SK-N-SH (cell line): ENCODE data around the gene ZBTB38. TPM values are rescaled to one million over a fixed set of nuclear protein-coding genes. Genes with fewer than 3 reads are reported as not detected.
A peak's percentile ranks its signal among the peaks of the same experiment; 100 is the strongest.

Experiments
- CTCF ChIA-PET: fragments of 300-600, 350-600 bp; formaldehyde crosslinking; extraction: SDS; loops from one replicate; lab custom pipeline; 2021; lab: Yijun Ruan, JAX
- POLR2A ChIA-PET: fragments of 350-600 bp; sonication (Branson Sonifier 250); formaldehyde crosslinking; extraction: SDS; loops from one replicate; lab custom pipeline; 2020; ENCODE audit warnings: antibody characterized with exemption, inconsistent platforms; lab: Yijun Ruan, JAX
- DNase-seq: peaks from one replicate; pipeline ENCODE4 v3.0.0; 2012
- H2AFZ ChIP-seq: fragments of 200-600 bp; sonication (generic); 2 replicates; pipeline ENCODE4 v1.8.1; 2016; ENCODE audit warnings: antibody characterized with exemption, mild to moderate bottlenecking, low read depth
- H3F3A ChIP-seq: fragments of 200-600 bp; sonication (generic); replicated peaks from 2 replicates; pipeline ENCODE3; 2016; ENCODE audit warnings: antibody characterized with exemption, mild to moderate bottlenecking; ENCODE audit not compliant: insufficient read depth
- H3K27ac ChIP-seq, 2 experiments: fragments of 200-500 bp in 1 of 2; fragments of 200-600 bp in 1 of 2; sonication (Bioruptor generic) in 1 of 2; sonication (generic), shearing (Covaris generic) in 1 of 2; 2 replicates each; pipeline versions ENCODE4 v1.5.1 to v1.6.1; 2014 to 2016; ENCODE audit warnings: low read depth in 2 of 2, inconsistent platforms in 1 of 2, low read length in 1 of 2, mild to moderate bottlenecking in 1 of 2, mixed read lengths in 1 of 2
- H3K27me3 ChIP-seq: fragments of 200-600 bp; sonication (generic), shearing (Covaris generic); 2 replicates; pipeline ENCODE4 v1.6.1; 2016; ENCODE audit warnings: mixed run types; ENCODE audit not compliant: insufficient read depth
- H3K36me3 ChIP-seq, 2 experiments: fragments of 200-500 bp in 1 of 2; fragments of 200-600 bp in 1 of 2; sonication (Bioruptor generic) in 1 of 2; sonication (generic) in 1 of 2; replicated peaks in 1 of 2; 2 replicates each; pipeline versions ENCODE3 to v1.5.1; 2014 to 2016; ENCODE audit warnings: low read length in 1 of 2, mild to moderate bottlenecking in 1 of 2; ENCODE audit not compliant: insufficient read depth in 2 of 2, control insufficient read depth in 1 of 2
- H3K4me1 ChIP-seq, 2 experiments: fragments of 200-500 bp in 1 of 2; fragments of 200-600 bp in 1 of 2; sonication (Bioruptor generic) in 1 of 2; sonication (generic), shearing (Covaris generic) in 1 of 2; 2 replicates each; pipeline versions ENCODE4 v1.5.1 to v1.6.1; 2014 to 2016; ENCODE audit warnings: low read depth in 1 of 2, low read length in 1 of 2, mixed run types in 1 of 2; ENCODE audit not compliant: insufficient read depth in 2 of 2, control insufficient read depth in 1 of 2
- H3K4me2 ChIP-seq: fragments of 200-600 bp; sonication (generic), shearing (Covaris generic); 2 replicates; pipeline ENCODE4 v1.6.1; 2017; ENCODE audit warnings: mixed run types
- H3K4me3 ChIP-seq, 2 experiments: fragments of 200-500 bp in 1 of 2; fragments of 200-600 bp in 1 of 2; sonication (Bioruptor generic) in 1 of 2; sonication (generic), shearing (Covaris generic) in 1 of 2; 2 replicates each; pipeline versions ENCODE4 v1.5.1 to v1.8.1; 2014 to 2016; ENCODE audit warnings: low read depth in 2 of 2, inconsistent platforms in 1 of 2, low read length in 1 of 2, mild to moderate bottlenecking in 1 of 2, mixed read lengths in 1 of 2, moderate library complexity in 1 of 2
- H3K79me2 ChIP-seq: fragments of 200-600 bp; sonication (generic); 2 replicates; pipeline ENCODE4 v1.8.1; 2017; ENCODE audit warnings: mild to moderate bottlenecking; ENCODE audit not compliant: insufficient read depth
- H3K9ac ChIP-seq: fragments of 200-600 bp; sonication (generic); 2 replicates; pipeline ENCODE4 v1.6.1; 2017; ENCODE audit warnings: mixed run types
- H3K9me2 ChIP-seq: fragments of 200-600 bp; sonication (generic); 2 replicates; pipeline ENCODE4 v1.6.1; 2017; ENCODE audit warnings: mixed run types
- H3K9me3 ChIP-seq: fragments of 200-600 bp; sonication (generic); 2 replicates; pipeline ENCODE4 v1.6.1; 2017; ENCODE audit warnings: mixed run types, mild to moderate bottlenecking, moderate library complexity
- H4K20me1 ChIP-seq: fragments of 200-600 bp; sonication (generic); 2 replicates; pipeline ENCODE4 v1.6.1; 2017; ENCODE audit warnings: mild to moderate bottlenecking, mixed run types; ENCODE audit not compliant: insufficient read depth
- CHD2 ChIP-seq: fragments of 150-350 bp; IDR thresholded peaks from 2 replicates; pipeline ENCODE4 v1.6.1; 2018; ENCODE audit warnings: low read length; ENCODE audit not compliant: partially characterized antibody
- ELF1 ChIP-seq: IDR thresholded peaks from 2 replicates; pipeline ENCODE4 v1.4.0; 2012
- EP300 ChIP-seq, 2 experiments: IDR thresholded peaks; 2 replicates each; pipeline versions ENCODE4 v1.4.0 to v1.6.1; 2012; ENCODE audit warnings: borderline replicate concordance in 1 of 2, low read depth in 1 of 2, low read length in 1 of 2
- FOSL2 ChIP-seq: IDR thresholded peaks from 2 replicates; pipeline ENCODE4 v1.4.0; 2012; ENCODE audit warnings: low read depth, mild to moderate bottlenecking, moderate library complexity, borderline replicate concordance
- FOXJ3 ChIP-seq: sonication (generic); formaldehyde crosslinking; IDR thresholded peaks from 2 replicates; pipeline ENCODE4 v1.5.1; 2020; ENCODE audit warnings: mild to moderate bottlenecking, missing genetic modification reagents
- GATA2 ChIP-seq: sonication (generic); formaldehyde crosslinking; IDR thresholded peaks from 2 replicates; pipeline ENCODE4 v1.5.0; 2020; ENCODE audit warnings: mild to moderate bottlenecking, missing genetic modification reagents
- MXI1 ChIP-seq: IDR thresholded peaks from 2 replicates; pipeline ENCODE4 v1.6.1; 2012; ENCODE audit warnings: mild to moderate bottlenecking, low read depth, low read length, improper control_type of control experiment
- NFIC ChIP-seq: IDR thresholded peaks from 2 replicates; pipeline ENCODE4 v1.4.0; 2012; ENCODE audit warnings: borderline replicate concordance
- POLR2AphosphoS5 ChIP-seq: IDR thresholded peaks from 2 replicates; pipeline ENCODE4 v1.6.1; 2012; ENCODE audit warnings: low read depth, low read length
- RCOR1 ChIP-seq: fragments of 150-350 bp; IDR thresholded peaks from 2 replicates; pipeline ENCODE4 v1.6.1; 2017; ENCODE audit warnings: antibody characterized with exemption, low read length
- RXRA ChIP-seq: IDR thresholded peaks from 2 replicates; pipeline ENCODE4 v1.4.0; 2012; ENCODE audit warnings: low read depth, mild to moderate bottlenecking, borderline replicate concordance
- SMC3 ChIP-seq: IDR thresholded peaks from 2 replicates; pipeline ENCODE4 v1.6.1; 2012; ENCODE audit warnings: low read depth, low read length, improper control_type of control experiment
- WGBS: methylation state at CpG from one replicate; pipeline ENCODE4 v1.1.6; 2017; ENCODE audit warnings: low lambda C conversion rate; 5-methylcytosine and 5-hydroxymethylcytosine counted together
- polyA plus RNA-seq, 3 experiments: library from polyadenylated mRNA; depleted of rRNA; stranded (reverse); fragments of >200 nt; gene quantifications; 2 replicates each; pipeline ENCODE4 v1.2.3, GENCODE V29; 2012
- TF ChIP-seq, protein P1 (sequence below): IDR thresholded peaks from 2 replicates; pipeline ENCODE4 v1.4.0; 2012; ENCODE audit warnings: low read depth, borderline replicate concordance
- TF ChIP-seq, protein P2 (sequence below): fragments of 200-600 bp; sonication (generic); IDR thresholded peaks from 2 replicates; pipeline ENCODE4 v1.6.1; 2017; ENCODE audit warnings: antibody characterized with exemption, mild to moderate bottlenecking, moderate library complexity
- TF ChIP-seq, protein P3 (sequence below): IDR thresholded peaks from 2 replicates; pipeline ENCODE4; 2012
- TF ChIP-seq, protein P4 (sequence below): fragments of 150-350 bp; IDR thresholded peaks from 2 replicates; pipeline ENCODE4 v1.6.1; 2016; ENCODE audit warnings: mild to moderate bottlenecking, low read depth, low read length
- TF ChIP-seq, protein P5 (sequence below): IDR thresholded peaks from 2 replicates; pipeline ENCODE4 v1.4.0; 2012; ENCODE audit warnings: low read depth

Gene ZBTB38
- polyA plus RNA-seq, 1 of the 3 experiments (the other 2 are of a cell fraction): 10.1 TPM

DNA sequence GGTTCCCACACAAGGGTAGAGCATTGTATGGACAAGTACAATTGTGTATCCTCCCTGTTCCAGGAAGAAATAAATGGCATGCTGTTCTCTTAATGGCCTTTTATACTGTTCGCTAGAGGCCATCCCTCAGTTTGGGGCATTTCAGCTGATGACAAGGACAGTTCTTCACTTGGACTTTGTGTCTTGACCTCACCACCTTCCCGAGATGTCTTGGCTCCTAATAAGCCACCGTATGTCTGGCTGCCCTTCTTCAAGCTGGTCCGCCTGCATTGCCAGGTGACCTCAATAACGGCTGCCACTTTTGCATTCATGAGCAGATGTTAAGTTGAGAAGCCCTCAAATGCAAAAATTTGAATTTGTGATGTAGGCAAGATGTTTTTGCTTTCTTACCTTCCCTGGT lies 24.1 kb downstream of the ZBTB38 start:
- H3K79me2 ChIP-seq: no peaks in the 10 kb centered on the region
- DNase-seq: no peak

DNA sequence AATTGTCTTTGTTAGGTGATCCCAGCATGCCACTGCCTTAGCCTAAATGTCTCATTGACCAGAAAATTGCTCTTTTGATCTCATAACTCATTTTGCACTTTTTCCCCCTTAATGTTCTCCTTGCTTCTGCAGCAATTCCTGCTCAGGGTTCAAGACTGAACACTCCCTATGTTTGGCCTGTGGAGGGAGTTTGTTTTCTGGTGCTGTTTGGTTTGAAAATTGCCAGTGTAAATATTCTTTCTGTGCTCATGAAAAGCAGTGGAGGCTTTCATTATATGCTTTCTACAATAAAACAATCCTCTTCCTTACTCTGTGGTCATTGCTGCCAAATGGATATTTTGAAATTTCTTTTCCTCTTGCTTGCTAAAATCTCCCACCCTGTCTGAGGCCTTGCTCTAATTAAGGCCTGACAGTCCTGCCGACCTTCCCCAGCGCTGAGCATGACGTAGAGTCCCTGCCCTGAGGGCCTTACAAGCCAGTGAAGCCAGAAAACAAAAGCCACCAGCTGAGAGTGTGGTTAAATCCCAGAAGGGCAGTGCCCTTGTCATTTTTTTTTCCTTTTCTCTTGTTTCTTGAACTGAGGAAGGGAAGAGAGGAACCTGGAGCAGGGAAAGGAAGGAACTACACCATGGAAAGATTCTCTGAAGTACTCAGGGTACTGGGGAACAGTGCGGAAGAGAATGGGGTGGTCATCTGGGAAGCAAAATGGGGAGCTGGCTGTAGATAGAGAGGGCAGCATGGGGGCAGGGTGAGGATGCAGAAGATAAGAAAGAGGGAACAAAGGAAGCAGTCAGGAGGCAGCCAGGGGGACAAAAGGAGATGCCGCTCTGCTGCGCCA lies 24.8 kb downstream of the ZBTB38 start:
- H3K36me3 ChIP-seq: peaks cover 13 to 37% of the 10 kb centered on the region in 2 experiments
- 66% methylated on average over 6 of the region's 6 CpGs for WGBS
- no peak overlapping the region for H3K9ac ChIP-seq
- H2AFZ ChIP-seq: no peak overlapping the region
- CTCF ChIA-PET: interaction anchor here (0.9 to 2.4 kb wide), 7 partner anchors 8 to 82 kb away, joined by 3 to 6 read pairs (median 4); no protein-coding TSS in a partner anchor
- peaks cover 0 to 26% of the 10 kb centered on the region in 2 experiments; a peak in 3 of 4 replicates for H3K4me1 ChIP-seq
- no peak overlapping the region for H3K4me2 ChIP-seq
- H3K9me3 ChIP-seq: peaks cover 13% of the 10 kb centered on the region; the same call in 1 of the 2 replicates
- H3K9me2 ChIP-seq: no peaks in the 10 kb centered on the region
- POLR2A ChIA-PET: no interaction called here
- no peaks in the 10 kb centered on the region for H3K79me2 ChIP-seq
- H3K27ac ChIP-seq: peak overlapping the region in 1 of 2 experiments; percentile 89; a peak in 2 of 4 replicates
- peaks cover 3% of the 10 kb centered on the region for H3F3A ChIP-seq
- H3K27me3 ChIP-seq: no peaks in the 10 kb centered on the region
- H4K20me1 ChIP-seq: no peaks in the 10 kb centered on the region
- no peak overlapping the region; a peak in 1 of 4 replicates for H3K4me3 ChIP-seq
- DNase-seq: peak; percentile 69
- TF ChIP-seq, protein P1, sequence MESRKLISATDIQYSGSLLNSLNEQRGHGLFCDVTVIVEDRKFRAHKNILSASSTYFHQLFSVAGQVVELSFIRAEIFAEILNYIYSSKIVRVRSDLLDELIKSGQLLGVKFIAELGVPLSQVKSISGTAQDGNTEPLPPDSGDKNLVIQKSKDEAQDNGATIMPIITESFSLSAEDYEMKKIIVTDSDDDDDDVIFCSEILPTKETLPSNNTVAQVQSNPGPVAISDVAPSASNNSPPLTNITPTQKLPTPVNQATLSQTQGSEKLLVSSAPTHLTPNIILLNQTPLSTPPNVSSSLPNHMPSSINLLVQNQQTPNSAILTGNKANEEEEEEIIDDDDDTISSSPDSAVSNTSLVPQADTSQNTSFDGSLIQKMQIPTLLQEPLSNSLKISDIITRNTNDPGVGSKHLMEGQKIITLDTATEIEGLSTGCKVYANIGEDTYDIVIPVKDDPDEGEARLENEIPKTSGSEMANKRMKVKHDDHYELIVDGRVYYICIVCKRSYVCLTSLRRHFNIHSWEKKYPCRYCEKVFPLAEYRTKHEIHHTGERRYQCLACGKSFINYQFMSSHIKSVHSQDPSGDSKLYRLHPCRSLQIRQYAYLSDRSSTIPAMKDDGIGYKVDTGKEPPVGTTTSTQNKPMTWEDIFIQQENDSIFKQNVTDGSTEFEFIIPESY: no peak
- TF ChIP-seq, protein P2, sequence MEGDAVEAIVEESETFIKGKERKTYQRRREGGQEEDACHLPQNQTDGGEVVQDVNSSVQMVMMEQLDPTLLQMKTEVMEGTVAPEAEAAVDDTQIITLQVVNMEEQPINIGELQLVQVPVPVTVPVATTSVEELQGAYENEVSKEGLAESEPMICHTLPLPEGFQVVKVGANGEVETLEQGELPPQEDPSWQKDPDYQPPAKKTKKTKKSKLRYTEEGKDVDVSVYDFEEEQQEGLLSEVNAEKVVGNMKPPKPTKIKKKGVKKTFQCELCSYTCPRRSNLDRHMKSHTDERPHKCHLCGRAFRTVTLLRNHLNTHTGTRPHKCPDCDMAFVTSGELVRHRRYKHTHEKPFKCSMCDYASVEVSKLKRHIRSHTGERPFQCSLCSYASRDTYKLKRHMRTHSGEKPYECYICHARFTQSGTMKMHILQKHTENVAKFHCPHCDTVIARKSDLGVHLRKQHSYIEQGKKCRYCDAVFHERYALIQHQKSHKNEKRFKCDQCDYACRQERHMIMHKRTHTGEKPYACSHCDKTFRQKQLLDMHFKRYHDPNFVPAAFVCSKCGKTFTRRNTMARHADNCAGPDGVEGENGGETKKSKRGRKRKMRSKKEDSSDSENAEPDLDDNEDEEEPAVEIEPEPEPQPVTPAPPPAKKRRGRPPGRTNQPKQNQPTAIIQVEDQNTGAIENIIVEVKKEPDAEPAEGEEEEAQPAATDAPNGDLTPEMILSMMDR: no peak
- TF ChIP-seq GATA2 (CRISPR knock-in tag) (peak; percentile 59; the same call in 1 of the 2 replicates), MXI1 (peak; percentile 71; the same call in 1 of the 2 replicates), NFIC (no peak), EP300 (IDR thresholded peaks at IDR 0.05; ENCODE audit: borderline replicate concordance in 1 of 2, low read depth in 1 of 2, low read length in 1 of 2) (peak in 1 of 2 experiments; percentile 43; a peak in 1 of 4 replicates), RCOR1 (peak; percentile 64; the same call in 1 of the 2 replicates), FOXJ3 (CRISPR knock-in tag) (peak; percentile 81), CHD2 (peak; percentile 69), ELF1 (no peak)
- TF ChIP-seq, protein P3, sequence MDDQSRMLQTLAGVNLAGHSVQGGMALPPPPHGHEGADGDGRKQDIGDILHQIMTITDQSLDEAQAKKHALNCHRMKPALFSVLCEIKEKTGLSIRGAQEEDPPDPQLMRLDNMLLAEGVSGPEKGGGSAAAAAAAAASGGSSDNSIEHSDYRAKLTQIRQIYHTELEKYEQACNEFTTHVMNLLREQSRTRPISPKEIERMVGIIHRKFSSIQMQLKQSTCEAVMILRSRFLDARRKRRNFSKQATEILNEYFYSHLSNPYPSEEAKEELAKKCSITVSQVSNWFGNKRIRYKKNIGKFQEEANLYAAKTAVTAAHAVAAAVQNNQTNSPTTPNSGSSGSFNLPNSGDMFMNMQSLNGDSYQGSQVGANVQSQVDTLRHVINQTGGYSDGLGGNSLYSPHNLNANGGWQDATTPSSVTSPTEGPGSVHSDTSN: no peak

More for the DNA sequence above, 24.1 kb downstream of the ZBTB38 start:
- Histone ChIP-seq H3K4me2 (no peak overlapping the region), H3K9ac (no peak overlapping the region), H3K4me3 (no peak overlapping the region), H3K9me2 (no peaks in the 10 kb centered on the region), H3K4me1 (peaks cover 4 to 26% of the 10 kb centered on the region in 2 experiments; a peak in 3 of 4 replicates), H2AFZ (no peak overlapping the region), H3K9me3 (peaks cover 13% of the 10 kb centered on the region; the same call in 1 of the 2 replicates), H3K27me3 (no peaks in the 10 kb centered on the region), H4K20me1 (no peaks in the 10 kb centered on the region), H3K36me3 (peaks cover 12 to 30% of the 10 kb centered on the region in 2 experiments), H3K27ac (peak overlapping the region in 1 of 2 experiments; percentile 89; a peak in 2 of 4 replicates), H3F3A (no peaks in the 10 kb centered on the region)
- 93% methylated on average over 5 of the region's 5 CpGs for WGBS
- ChIA-PET POLR2A (no interaction called here), CTCF (interaction anchor here (0.8 to 2.4 kb wide), 5 partner anchors 13 to 168 kb away, joined by 4 to 6 read pairs (median 4); no protein-coding TSS in a partner anchor)
- TF ChIP-seq RXRA (no peak), FOSL2 (no peak), GATA2 (CRISPR knock-in tag) (no peak), SMC3 (no peak), POLR2AphosphoS5 (no peak)
- TF ChIP-seq, protein P4, sequence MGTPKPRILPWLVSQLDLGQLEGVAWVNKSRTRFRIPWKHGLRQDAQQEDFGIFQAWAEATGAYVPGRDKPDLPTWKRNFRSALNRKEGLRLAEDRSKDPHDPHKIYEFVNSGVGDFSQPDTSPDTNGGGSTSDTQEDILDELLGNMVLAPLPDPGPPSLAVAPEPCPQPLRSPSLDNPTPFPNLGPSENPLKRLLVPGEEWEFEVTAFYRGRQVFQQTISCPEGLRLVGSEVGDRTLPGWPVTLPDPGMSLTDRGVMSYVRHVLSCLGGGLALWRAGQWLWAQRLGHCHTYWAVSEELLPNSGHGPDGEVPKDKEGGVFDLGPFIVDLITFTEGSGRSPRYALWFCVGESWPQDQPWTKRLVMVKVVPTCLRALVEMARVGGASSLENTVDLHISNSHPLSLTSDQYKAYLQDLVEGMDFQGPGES: no peak
- TF ChIP-seq, protein P3: no peak
- TF ChIP-seq, protein P5, sequence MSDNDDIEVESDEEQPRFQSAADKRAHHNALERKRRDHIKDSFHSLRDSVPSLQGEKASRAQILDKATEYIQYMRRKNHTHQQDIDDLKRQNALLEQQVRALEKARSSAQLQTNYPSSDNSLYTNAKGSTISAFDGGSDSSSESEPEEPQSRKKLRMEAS: no peak
